IMR-90 (cell line): ENCODE data around the gene PLXNC1. TPM values are rescaled to one million over a fixed set of nuclear protein-coding genes. Genes with fewer than 3 reads are reported as not detected.

ENCODE experiments used
- ATAC-seq: fragments of 200-7000 bp; cut with Tn5 transposase; 2 replicates; pipeline ENCODE4 v1.9.1; 2020; ENCODE audit warnings: low read depth, mild to moderate bottlenecking, moderate library complexity
- BruUV-seq: library from RNA; stranded (reverse); fragments of 400-500 nt; replicated peaks from 2 replicates; lab custom pipeline; 2021; lab: Mats Ljungman, UMichigan
- CTCF ChIA-PET: fragments of 300-600 bp; formaldehyde crosslinking; extraction: SDS; loops from one replicate; lab custom pipeline; 2021; ENCODE audit warnings: antibody characterized with exemption; lab: Yijun Ruan, JAX
- POLR2A ChIA-PET: fragments of 300-600 bp; sonication (Branson Sonifier 250); formaldehyde crosslinking; loops from one replicate; lab custom pipeline; 2022; ENCODE audit warnings: antibody characterized with exemption; ENCODE audit not compliant: unreplicated experiment; lab: Charles Lee
- DNase-seq: peaks from one replicate; pipeline ENCODE4 v3.0.0; 2013
- H2AFZ ChIP-seq: replicated peaks from 2 replicates; pipeline ENCODE3; 2013; ENCODE audit warnings: low read length, mild to moderate bottlenecking; ENCODE audit not compliant: poor library complexity
- H2AK5ac ChIP-seq: 2 replicates; pipeline ENCODE4 v1.6.1; 2013; ENCODE audit warnings: low read depth, low read length, inconsistent platforms
- H2AK9ac ChIP-seq: replicated peaks from 2 replicates; pipeline ENCODE3; 2013; ENCODE audit warnings: mild to moderate bottlenecking, low read depth, low read length, moderate library complexity; ENCODE audit not compliant: poor library complexity
- H2BK120ac ChIP-seq: 2 replicates; pipeline ENCODE4 v1.6.1; 2013; ENCODE audit warnings: low read depth, low read length, inconsistent platforms
- H2BK15ac ChIP-seq: 3 replicates; pipeline ENCODE4 v1.6.1; 2013; ENCODE audit warnings: low read depth, low read length, inconsistent platforms
- H2BK20ac ChIP-seq: 2 replicates; pipeline ENCODE4 v1.6.1; 2013; ENCODE audit warnings: low read depth, mild to moderate bottlenecking, inconsistent platforms, low read length, moderate library complexity
- H2BK5ac ChIP-seq: 2 replicates; pipeline ENCODE4 v1.6.1; 2013; ENCODE audit warnings: mild to moderate bottlenecking, low read depth, low read length, inconsistent platforms; ENCODE audit not compliant: poor library complexity, severe bottlenecking
- H3K14ac ChIP-seq: replicated peaks from 2 replicates; pipeline ENCODE4 v1.6.1; 2013; ENCODE audit warnings: low read depth, low read length, inconsistent platforms
- H3K18ac ChIP-seq: 2 replicates; pipeline ENCODE4 v1.6.1; 2013; ENCODE audit warnings: low read depth, low read length, control low read depth
- H3K23ac ChIP-seq: 2 replicates; pipeline ENCODE4 v1.6.1; 2013; ENCODE audit warnings: low read depth, low read length, inconsistent platforms
- H3K27ac ChIP-seq: 2 replicates; pipeline ENCODE4 v1.5.1; 2013; ENCODE audit warnings: mild to moderate bottlenecking, control low read depth, low read length; ENCODE audit not compliant: insufficient read depth
- H3K27me3 ChIP-seq: 2 replicates; pipeline ENCODE4 v1.6.1; 2013; ENCODE audit warnings: low read length; ENCODE audit not compliant: control insufficient read depth, insufficient read depth
- H3K36me3 ChIP-seq: 2 replicates; pipeline ENCODE4 v1.6.1; 2013; ENCODE audit warnings: low read length, mixed read lengths; ENCODE audit not compliant: control insufficient read depth, insufficient read depth
- H3K4ac ChIP-seq: 2 replicates; pipeline ENCODE4 v1.6.1; 2013; ENCODE audit warnings: low read depth, low read length, inconsistent platforms
- H3K4me1 ChIP-seq: 2 replicates; pipeline ENCODE4 v1.6.1; 2013; ENCODE audit warnings: low read length, mixed read lengths; ENCODE audit not compliant: control insufficient read depth, insufficient read depth
- H3K4me2 ChIP-seq: 2 replicates; pipeline ENCODE4 v1.6.1; 2013; ENCODE audit warnings: low read depth, mild to moderate bottlenecking, control low read depth, low read length, moderate library complexity
- H3K4me3 ChIP-seq: 2 replicates; pipeline ENCODE4 v1.5.1; 2013; ENCODE audit warnings: low read depth, mild to moderate bottlenecking, control low read depth, low read length, moderate library complexity; ENCODE audit not compliant: insufficient read depth
- H3K56ac ChIP-seq: 2 replicates; pipeline ENCODE4 v1.6.1; 2013; ENCODE audit warnings: low read length, inconsistent platforms; ENCODE audit not compliant: insufficient read depth; ENCODE audit errors: extremely low read depth
- H3K79me1 ChIP-seq, 2 experiments: 2 replicates each; pipeline ENCODE4 v1.6.1; 2013; ENCODE audit warnings: low read length in 2 of 2, inconsistent platforms in 1 of 2, low read depth in 1 of 2
- H3K9ac ChIP-seq: 2 replicates; pipeline ENCODE4 v1.6.1; 2013; ENCODE audit warnings: low read depth, low read length, control low read depth
- H3K9me1 ChIP-seq: 2 replicates; pipeline ENCODE4 v1.6.1; 2013; ENCODE audit warnings: low read length, inconsistent platforms; ENCODE audit not compliant: insufficient read depth
- H3K9me3 ChIP-seq: 2 replicates; pipeline ENCODE4 v1.6.1; 2013; ENCODE audit warnings: low read length; ENCODE audit not compliant: control insufficient read depth, insufficient read depth
- H4K20me1 ChIP-seq: 2 replicates; pipeline ENCODE4 v1.6.1; 2013; ENCODE audit warnings: low read length, inconsistent platforms; ENCODE audit not compliant: insufficient read depth
- H4K5ac ChIP-seq: 2 replicates; pipeline ENCODE4 v1.6.1; 2013; ENCODE audit warnings: mild to moderate bottlenecking, low read depth, low read length, control low read depth
- H4K8ac ChIP-seq, 2 experiments: 2 replicates each; pipeline ENCODE4 v1.6.1; 2013; ENCODE audit warnings: low read depth in 2 of 2, low read length in 2 of 2, control low read depth in 1 of 2, inconsistent platforms in 1 of 2
- H4K91ac ChIP-seq: 2 replicates; pipeline ENCODE4 v1.6.1; 2013; ENCODE audit warnings: low read depth, low read length, inconsistent platforms; ENCODE audit not compliant: insufficient read depth
- BHLHE40 ChIP-seq: fragments of 150-350 bp; IDR thresholded peaks from 2 replicates; pipeline ENCODE4 v1.6.1; 2016; ENCODE audit warnings: mild to moderate bottlenecking, low read depth, low read length
- CEBPB ChIP-seq: IDR thresholded peaks from 2 replicates; pipeline ENCODE4 v1.6.1; 2012; ENCODE audit warnings: low read depth, low read length, improper control_type of control experiment
- WGBS, 2 experiments: methylation state at CpG; one replicate each; pipeline versions ENCODE4 v1.1.5 to v1.1.7; 2013; ENCODE audit warnings: missing lambda C conversion rate in 2 of 2; ENCODE audit not compliant: insufficient read length in 1 of 2; ENCODE audit errors: extremely low coverage in 2 of 2; 5-methylcytosine and 5-hydroxymethylcytosine counted together
- dilution Hi-C: fragments of 300-500 bp; cut with HindIII; formaldehyde crosslinking; loops from one replicate; pipeline ENCODE4 v1.14.3; 2018; ENCODE audit warnings: low sequenced_read_pairs; ENCODE audit not compliant: unreplicated experiment
- in situ Hi-C: fragments of 300-500 bp; cut with MboI; formaldehyde crosslinking; loops from 3 replicates; pipeline ENCODE4 v1.14.3; 2019; ENCODE audit warnings: low sequenced_read_pairs, inconsistent platforms, mixed read lengths
- intact Hi-C: fragments of 100-400 bp; cut with micrococcal nuclease; formaldehyde crosslinking; loops from 2 replicates; pipeline ENCODE4 v1.10.0; 2022
- polyA plus RNA-seq, 3 experiments: library from polyadenylated mRNA; depleted of rRNA; stranded (reverse); fragments of >200 nt; gene quantifications; 2 replicates each; pipeline ENCODE4 v1.2.3, GENCODE V29; 2012; ENCODE audit warnings: low replicate concordance in 1 of 3
- total RNA-seq: library from RNA; depleted of rRNA; stranded (reverse); fragments of >200 nt; gene quantifications from 2 replicates; pipeline ENCODE4 v1.2.3, GENCODE V29; 2012

The PLXNC1 gene
- total and polyA plus RNA-seq, 2 of the 4 experiments (the other 2 are of a cell fraction), result 1.0 to 1.6 TPM

DNA sequence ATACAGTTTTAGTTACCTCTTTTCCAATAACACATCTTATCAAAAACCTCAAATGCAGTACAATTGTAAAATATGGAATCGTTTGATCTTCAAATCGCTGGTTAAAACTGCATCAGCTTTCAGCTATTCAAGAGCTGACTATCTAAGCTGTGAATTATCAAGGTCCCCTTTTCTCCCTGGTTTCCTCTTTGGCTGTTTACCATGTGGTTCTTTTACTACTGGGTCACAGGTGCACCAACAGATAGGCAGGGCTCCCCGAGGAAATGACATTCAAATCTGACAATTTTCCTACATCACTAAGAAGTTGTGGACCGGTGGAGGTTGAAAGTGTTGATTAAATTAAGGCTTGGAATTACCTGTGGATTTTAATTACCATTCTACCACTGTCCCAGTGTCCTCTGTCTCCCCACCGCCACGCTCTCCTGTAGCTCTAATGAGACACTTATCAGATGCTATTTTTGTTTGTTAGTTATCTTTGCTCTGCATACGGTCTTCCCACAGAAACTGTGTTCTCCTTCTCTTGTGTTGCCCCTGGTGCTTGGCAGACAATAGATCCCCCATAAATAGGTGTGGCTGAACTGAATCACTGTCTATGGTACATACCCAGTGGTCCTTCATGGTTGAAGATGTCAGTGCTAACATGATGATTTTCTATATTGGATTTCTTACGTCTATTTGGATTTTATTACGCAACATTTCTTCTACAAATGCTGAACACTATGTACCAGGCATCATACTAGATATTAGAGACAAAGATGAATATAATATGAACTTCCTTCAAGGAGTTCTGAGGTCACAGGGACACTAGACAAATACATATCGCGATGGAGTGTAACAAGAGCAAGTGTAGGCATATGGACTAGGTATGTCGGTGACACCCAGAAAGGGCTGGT is 20.9 kb upstream of the PLXNC1 start:
- Histone ChIP-seq H3K4me2 (no peak overlapping the region), H3K4me1 (no peaks in the 10 kb centered on the region), H2BK15ac (no peak overlapping the region), H3K4me3 (no peak overlapping the region), H4K5ac (no peak overlapping the region), H3K27ac (no peak overlapping the region), H3K79me1 (no peaks in the 10 kb centered on the region), H3K23ac (no peak overlapping the region; the same call in 1 of the 2 replicates), H2BK120ac (no peak overlapping the region), H2AK5ac (no peak overlapping the region), H3K9me1 (no peaks in the 10 kb centered on the region), H4K91ac (no peak overlapping the region), H3K9me3 (no peaks in the 10 kb centered on the region), H3K9ac (no peak overlapping the region), H3K14ac (no peak overlapping the region), H3K4ac (no peak overlapping the region), H3K18ac (no peak overlapping the region), H3K56ac (no peak overlapping the region), H2AFZ (no peak overlapping the region), H2BK5ac (no peak overlapping the region), H2BK20ac (no peak overlapping the region), H4K20me1 (no peaks in the 10 kb centered on the region), H2AK9ac (no peak overlapping the region), H3K36me3 (no peaks in the 10 kb centered on the region), H3K27me3 (peaks cover 39% of the 10 kb centered on the region), H4K8ac (no peak overlapping the region)
- no CpG with 5 or more reads among the region's 12 CpGs for WGBS, 2 experiments
- ATAC-seq (no peak), DNase-seq (no peak)
- ChIA-PET POLR2A (no interaction called here), CTCF (no interaction called here)
- peak; percentile 85 for TF ChIP-seq CEBPB
- no peak for TF ChIP-seq BHLHE40
- in situ Hi-C loops, result loop anchor here (25.0 kb wide), 2 partner anchors 635 to 1210 kb away; no protein-coding TSS in a partner anchor
- intact Hi-C loops, result no loop called here
- no TSS peak for BruUV-seq
- dilution Hi-C loops, result loop anchor here (25.0 kb wide), 1 partner anchor 410 kb away; no protein-coding TSS in a partner anchor
